Measurements from ENCODE around the gene TSFM.

DNA sequence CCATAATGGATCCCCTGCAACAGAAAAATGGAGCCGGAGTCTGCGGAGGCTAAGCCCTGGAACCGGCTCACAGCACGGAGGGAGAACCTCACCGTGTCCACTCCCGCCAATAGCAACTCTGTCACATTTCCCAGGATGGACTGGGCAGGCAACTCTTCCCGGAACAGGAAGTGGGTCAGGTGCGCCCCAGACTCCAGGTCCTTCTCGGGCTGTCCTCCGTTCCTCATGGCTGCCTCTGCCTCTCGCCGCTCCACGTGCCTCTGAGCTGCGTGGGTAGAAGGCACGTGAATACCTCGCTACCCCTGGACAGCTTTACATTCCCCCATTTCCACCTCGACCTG is 18.0 kb upstream of the TSFM start:
- no peak for TF ChIP-seq POLR2A (IDR thresholded peaks at IDR 0.05)
- TF ChIP-seq, protein P1, sequence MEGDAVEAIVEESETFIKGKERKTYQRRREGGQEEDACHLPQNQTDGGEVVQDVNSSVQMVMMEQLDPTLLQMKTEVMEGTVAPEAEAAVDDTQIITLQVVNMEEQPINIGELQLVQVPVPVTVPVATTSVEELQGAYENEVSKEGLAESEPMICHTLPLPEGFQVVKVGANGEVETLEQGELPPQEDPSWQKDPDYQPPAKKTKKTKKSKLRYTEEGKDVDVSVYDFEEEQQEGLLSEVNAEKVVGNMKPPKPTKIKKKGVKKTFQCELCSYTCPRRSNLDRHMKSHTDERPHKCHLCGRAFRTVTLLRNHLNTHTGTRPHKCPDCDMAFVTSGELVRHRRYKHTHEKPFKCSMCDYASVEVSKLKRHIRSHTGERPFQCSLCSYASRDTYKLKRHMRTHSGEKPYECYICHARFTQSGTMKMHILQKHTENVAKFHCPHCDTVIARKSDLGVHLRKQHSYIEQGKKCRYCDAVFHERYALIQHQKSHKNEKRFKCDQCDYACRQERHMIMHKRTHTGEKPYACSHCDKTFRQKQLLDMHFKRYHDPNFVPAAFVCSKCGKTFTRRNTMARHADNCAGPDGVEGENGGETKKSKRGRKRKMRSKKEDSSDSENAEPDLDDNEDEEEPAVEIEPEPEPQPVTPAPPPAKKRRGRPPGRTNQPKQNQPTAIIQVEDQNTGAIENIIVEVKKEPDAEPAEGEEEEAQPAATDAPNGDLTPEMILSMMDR (IDR thresholded peaks at IDR 0.05 in 4 of 5, conservative IDR thresholded peaks at IDR 0.05 in 1 of 5), result no peak
